T-helper 2 cell treated with Interferon-gamma antibody and Interleukin-4, amounts not matched to agents 5 μg/mL and 100 μg/mL, for 36 hours (primary cell): ENCODE data around the gene MMP17.
"Not testable (repeated sequence)": the region's sequence is repeated elsewhere in the genome, so short reads cannot be mapped to it uniquely, and the experiment has no call there.

Source experiments
- DNase-seq: peaks from one replicate; pipeline ENCODE4 v3.0.0; 2021; ENCODE audit warnings: low spot score
- H3K27ac Mint-ChIP-seq: one replicate; pipeline ENCODE4 v1.8.0; 2021; ENCODE audit warnings: mild to moderate bottlenecking, mixed read lengths
- H3K27me3 Mint-ChIP-seq: one replicate; pipeline ENCODE4 v1.8.0; 2021; ENCODE audit warnings: low read depth, mixed read lengths
- H3K36me3 Mint-ChIP-seq: one replicate; pipeline ENCODE4 v1.8.0; 2021; ENCODE audit warnings: low read depth, mixed read lengths
- H3K4me1 Mint-ChIP-seq: one replicate; pipeline ENCODE4 v1.8.0; 2021; ENCODE audit warnings: low read depth, mixed read lengths
- H3K4me3 Mint-ChIP-seq: one replicate; pipeline ENCODE4 v1.8.0; 2022; ENCODE audit warnings: mild to moderate bottlenecking, moderate library complexity, mixed read lengths
- H3K9me3 Mint-ChIP-seq: one replicate; pipeline ENCODE4 v1.8.0; 2021; ENCODE audit warnings: mixed read lengths

MMP17 gene

DNA sequence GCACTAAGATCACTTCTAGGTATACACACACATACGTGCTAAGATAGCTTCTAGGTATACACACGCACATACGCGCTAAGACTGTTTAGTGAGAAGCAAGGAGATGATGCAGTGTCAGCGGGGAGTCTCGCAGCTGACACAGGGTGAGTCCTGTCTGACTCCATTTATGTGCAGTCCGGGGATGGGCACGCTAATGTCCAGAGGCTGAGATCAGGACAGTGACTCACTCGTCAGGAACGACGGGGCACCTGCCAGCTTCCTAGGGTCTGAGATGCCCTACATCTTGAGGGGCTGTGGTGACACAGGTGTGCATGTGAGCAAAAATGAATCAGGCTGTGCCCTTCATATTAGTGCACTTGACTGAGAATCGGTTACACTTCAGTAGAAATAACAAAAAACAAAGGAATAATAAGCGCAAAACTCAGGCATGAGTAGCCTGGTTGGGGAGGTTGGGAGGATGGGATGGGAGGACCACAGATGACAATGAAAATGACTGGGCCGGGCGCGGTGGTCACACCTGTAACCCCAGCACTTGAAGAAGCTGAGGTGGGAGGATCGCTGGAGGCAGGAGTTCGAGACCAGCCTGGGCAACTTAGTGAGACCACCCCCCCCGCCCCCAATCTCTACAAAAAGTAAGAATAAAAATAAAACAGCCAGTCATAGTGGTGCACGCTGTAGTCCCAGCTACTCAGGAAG is 37.1 kb downstream of the MMP17 start:
- Mint-ChIP-seq H3K4me1 (peaks cover 2% of the 10 kb centered on the region), H3K27me3 (no peaks in the 10 kb centered on the region), H3K36me3 (no peaks in the 10 kb centered on the region), H3K4me3 (no peak overlapping the region), H3K9me3 (no peaks in the 10 kb centered on the region), H3K27ac (no peak overlapping the region)
- no peak for DNase-seq

DNA sequence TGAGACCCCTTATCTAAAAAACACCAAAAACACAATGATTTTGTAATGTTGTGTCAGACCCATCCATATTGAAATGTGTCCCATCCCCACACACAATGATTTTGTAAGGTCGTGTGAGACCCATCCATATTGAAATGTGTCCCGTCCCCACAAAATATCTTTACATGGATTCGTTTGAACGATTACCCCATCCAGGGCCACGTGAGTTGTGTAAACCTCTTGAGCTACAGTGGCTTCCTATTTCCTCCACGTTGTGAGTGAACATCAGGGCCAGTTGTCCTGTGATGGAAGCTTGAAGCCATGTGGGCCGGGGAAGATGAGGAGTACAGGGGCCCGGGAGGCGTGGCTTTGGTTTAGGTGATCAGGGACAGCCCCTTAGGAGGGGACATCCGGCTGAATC is 39.3 kb downstream of the MMP17 start:
- H3K27ac Mint-ChIP-seq, result no peak overlapping the region
- H3K9me3 Mint-ChIP-seq, result no peaks in the 10 kb centered on the region
- H3K4me1 Mint-ChIP-seq, result no peaks in the 10 kb centered on the region
- H3K36me3 Mint-ChIP-seq, result no peaks in the 10 kb centered on the region
- no peaks in the 10 kb centered on the region for H3K27me3 Mint-ChIP-seq
- H3K4me3 Mint-ChIP-seq, result no peak overlapping the region
- DNase-seq, result no peak

DNA sequence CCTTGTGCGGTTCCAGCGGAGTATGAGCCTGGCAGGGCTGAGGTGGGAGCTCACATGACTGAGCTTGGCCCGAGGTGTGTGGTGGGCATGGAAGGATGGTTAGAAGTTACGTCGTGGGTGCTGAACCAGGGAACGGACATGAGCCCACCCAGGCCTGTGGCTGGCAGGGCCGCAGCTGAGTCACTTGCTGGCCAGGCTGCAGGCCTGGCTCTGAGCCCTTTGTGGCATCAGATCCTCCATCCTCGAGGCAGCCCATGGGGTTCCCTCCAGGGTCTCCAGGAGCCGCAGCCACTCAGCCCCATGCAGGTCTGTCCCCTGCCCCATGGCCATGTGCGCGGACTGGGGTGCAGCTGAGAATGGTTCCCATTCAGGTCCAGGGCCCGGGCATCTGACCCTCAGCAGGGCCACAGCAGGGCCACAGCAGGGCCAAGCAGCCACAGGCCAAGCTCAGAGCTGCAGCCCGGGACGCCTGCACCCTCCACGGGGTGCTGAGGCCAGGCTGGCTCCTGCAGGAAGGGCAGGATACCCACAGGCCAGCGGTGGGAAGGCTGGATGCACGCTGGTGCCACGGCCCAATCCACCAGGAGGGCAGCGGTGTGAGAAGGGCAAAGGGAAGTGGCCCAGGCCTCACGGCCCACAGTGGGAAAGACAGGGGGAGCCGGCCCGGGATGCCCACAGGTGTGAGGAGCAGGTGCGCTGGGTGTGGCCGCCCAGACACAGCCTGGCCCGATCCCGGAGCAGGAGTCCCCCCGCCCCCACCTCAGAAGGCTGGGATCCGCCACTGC is 39.9 kb downstream of the MMP17 start:
- H3K4me3 Mint-ChIP-seq, result no peak overlapping the region
- H3K27me3 Mint-ChIP-seq, result no peaks in the 10 kb centered on the region
- no peak for DNase-seq
- no peak overlapping the region for H3K27ac Mint-ChIP-seq
- H3K4me1 Mint-ChIP-seq, result no peaks in the 10 kb centered on the region
- no peaks in the 10 kb centered on the region for H3K9me3 Mint-ChIP-seq
- no peaks in the 10 kb centered on the region for H3K36me3 Mint-ChIP-seq

DNA sequence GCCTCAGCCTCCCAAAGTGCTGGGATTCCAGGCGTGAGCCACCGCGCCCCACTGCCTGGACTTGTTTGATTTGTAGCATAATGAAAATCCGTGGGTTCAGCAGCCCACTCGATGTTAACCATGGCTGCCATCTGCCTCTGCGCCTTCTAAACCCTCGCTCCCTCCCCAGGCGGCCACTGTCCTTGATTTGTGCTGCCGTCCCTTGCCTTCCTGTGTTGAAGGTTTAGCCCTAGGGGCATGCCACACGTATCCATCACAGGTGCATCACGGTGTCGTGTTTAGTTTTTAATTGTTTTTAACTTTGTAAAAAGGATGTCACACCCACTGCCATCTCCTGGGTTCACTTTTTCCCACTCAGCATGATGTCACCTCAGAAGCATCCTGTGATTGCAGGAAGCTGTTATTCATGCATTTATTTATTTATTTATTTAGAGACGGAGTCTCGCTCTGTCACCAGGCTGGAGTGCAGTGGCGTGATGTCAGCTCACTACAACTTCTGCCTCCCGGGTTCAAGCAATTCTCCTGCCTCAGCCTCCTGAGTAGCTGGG is 41.8 kb downstream of the MMP17 start:
- no peak overlapping the region for H3K4me3 Mint-ChIP-seq
- peak overlapping the region; percentile 3 for H3K27ac Mint-ChIP-seq
- H3K4me1 Mint-ChIP-seq, result no peaks in the 10 kb centered on the region
- no peak for DNase-seq
- H3K27me3 Mint-ChIP-seq, result no peaks in the 10 kb centered on the region
- H3K36me3 Mint-ChIP-seq, result no peaks in the 10 kb centered on the region
- H3K9me3 Mint-ChIP-seq, result peaks cover 3% of the 10 kb centered on the region

DNA sequence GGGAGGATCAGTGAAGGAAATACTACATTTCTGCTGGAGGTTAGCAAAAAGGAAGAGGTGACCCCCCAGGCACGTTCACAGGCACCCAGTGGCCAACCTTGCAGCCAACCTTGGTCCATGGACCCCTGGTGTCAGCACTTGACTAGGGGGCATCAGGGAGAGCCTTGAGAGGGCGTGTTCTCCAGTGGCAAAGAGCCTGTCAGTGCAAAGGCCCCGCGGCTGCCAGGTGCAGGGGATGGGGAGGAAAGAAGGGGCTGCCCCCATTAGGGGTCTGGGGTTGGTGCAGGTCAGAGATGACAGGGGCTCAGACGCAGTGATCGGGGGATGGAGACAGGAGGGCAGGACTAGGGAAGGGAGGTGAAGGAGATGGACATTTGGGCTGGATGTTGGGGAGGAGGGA is 43.5 kb downstream of the MMP17 start:
- H3K4me3 Mint-ChIP-seq, result no peak overlapping the region
- no peaks in the 10 kb centered on the region for H3K27me3 Mint-ChIP-seq
- DNase-seq, result no peak
- peaks cover 3% of the 10 kb centered on the region for H3K9me3 Mint-ChIP-seq
- no peaks in the 10 kb centered on the region for H3K36me3 Mint-ChIP-seq
- no peak overlapping the region for H3K27ac Mint-ChIP-seq
- no peaks in the 10 kb centered on the region for H3K4me1 Mint-ChIP-seq

DNA sequence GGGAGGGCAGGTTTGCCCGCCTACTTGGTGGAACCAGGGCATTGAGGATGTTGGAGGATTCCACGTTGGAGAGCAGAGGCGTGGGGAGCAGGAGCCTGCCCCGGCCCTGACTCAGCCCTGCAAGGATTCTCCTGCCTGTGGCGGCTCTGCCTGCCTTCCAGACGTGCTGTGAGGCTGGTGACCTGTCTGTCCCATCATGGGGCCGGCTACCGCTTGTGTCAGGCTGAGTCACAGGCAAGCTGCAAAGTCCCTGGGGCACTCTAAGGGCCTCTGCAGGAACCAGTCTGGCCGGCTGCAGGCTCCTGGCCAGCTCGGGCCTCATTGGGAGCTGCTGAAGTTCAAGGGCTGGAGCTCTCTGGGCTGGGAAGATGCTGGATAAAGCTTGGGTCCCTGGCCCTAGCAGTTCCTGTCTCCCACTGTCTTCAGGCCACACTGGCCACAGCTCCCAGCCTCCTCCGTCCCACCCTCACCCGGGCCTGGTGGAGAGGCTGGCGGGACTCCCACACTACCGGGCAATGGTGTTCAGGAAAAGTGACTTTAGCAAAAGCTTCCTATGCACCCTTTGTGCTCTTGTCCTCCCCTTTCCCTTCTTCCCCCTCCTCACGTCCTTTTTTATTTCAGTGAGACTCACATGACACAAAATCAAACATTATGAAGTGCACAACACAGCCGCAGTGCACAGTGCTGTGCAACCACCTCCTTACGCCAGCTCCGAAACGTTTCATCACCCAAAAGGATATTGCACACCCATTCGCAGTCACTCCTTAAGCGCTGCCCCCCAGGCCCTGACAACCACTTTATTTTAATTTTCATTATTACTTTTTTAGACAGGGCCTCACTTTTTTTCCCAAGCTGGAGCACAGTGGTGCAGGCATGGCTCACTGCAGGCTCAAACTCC is 44.2 kb downstream of the MMP17 start:
- peaks cover 3% of the 10 kb centered on the region for H3K9me3 Mint-ChIP-seq
- no peaks in the 10 kb centered on the region for H3K27me3 Mint-ChIP-seq
- no peak overlapping the region for H3K27ac Mint-ChIP-seq
- H3K4me1 Mint-ChIP-seq, result no peaks in the 10 kb centered on the region
- H3K36me3 Mint-ChIP-seq, result no peaks in the 10 kb centered on the region
- DNase-seq, result no peak
- H3K4me3 Mint-ChIP-seq, result no peak overlapping the region

DNA sequence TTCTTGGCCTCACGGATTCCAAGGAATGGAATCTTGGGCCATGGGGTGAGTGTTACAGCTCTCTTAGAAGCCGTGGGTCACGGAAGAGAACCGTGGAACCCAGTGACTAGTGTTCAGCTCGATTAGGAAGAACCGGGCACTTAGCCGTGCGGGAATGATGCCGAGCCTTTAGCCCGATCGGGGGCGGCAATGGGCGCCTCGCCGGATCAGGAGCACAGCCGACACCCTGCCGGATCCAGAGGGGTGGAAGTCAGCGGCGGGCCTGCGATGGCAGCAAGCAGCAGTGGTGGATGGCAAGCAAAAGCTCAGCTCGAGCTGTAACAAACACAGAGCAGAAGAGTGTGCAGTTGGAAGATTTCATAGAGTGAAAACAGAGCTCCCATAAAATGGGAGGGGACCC is 45.1 kb downstream of the MMP17 start:
- H3K4me1 Mint-ChIP-seq, result no peaks in the 10 kb centered on the region
- peaks cover 3% of the 10 kb centered on the region for H3K27me3 Mint-ChIP-seq
- H3K4me3 Mint-ChIP-seq, result no peak overlapping the region
- H3K36me3 Mint-ChIP-seq, result no peaks in the 10 kb centered on the region
- H3K27ac Mint-ChIP-seq, result no peak overlapping the region
- peaks cover 3% of the 10 kb centered on the region for H3K9me3 Mint-ChIP-seq
- DNase-seq, result no peak

DNA sequence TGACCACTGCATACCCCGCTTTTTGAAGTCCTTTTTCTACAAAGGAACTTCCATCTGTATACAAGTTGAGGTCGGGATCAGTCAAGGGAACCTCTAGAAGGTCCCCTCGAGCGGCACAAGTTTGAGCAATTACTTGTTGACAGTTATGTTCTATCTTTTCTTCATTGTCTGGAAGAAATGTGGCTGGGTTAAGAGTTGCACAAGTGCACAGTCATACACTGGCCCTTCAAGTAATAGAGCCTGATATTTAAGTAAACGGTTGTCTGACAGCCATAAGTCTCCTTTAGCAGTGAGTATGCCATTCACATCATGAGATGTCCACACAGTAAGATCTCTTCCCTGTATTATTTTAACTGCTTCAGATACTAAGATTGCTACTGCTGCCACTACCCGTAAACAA is 46.8 kb downstream of the MMP17 start:
- not testable (repeated sequence) for H3K36me3 Mint-ChIP-seq, H3K9me3 Mint-ChIP-seq, H3K27ac Mint-ChIP-seq, H3K27me3 Mint-ChIP-seq, DNase-seq, H3K4me3 Mint-ChIP-seq, H3K4me1 Mint-ChIP-seq

DNA sequence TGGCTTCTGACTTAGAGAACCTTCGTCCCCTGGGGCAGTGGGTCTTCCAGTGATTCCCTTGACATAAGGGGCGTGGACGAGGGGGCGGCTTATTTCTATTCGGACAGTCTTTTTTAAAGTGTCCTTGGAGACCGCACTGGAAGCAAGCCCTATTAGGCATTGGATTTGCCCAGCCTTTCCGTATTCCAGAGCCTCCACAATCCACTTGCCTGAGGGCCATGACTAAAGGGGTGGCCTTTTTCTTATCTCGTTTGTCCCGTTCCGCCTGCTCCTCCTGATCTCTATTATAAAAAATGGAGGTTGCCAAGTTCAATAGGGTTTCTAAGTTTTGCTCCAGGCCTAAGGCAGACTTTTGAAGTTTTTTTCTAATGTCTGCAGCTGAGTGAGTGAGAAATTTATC is 49.0 kb downstream of the MMP17 start:
- H3K4me3 Mint-ChIP-seq, H3K27ac Mint-ChIP-seq, H3K9me3 Mint-ChIP-seq, H3K36me3 Mint-ChIP-seq, DNase-seq, H3K27me3 Mint-ChIP-seq, H3K4me1 Mint-ChIP-seq: not testable (repeated sequence)

DNA sequence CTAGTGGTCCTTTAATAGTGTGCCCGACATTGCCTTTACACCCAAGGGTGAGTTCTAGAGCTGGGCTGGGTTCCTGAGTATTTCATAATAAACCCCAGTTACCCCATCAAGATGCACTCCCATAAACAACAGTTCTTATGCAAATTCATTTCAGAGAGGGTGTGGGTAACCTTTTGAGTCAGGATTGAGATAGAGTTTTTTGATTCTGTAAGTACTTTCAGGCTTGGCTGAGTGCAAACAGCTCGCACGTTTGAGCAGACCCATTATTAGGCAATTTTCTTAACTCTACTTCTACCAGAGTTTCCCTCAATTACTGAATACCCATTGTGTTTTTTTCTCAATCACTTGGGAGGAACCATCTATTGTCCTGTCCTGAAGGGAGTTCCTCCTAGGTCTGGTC is 50.2 kb downstream of the MMP17 start:
- DNase-seq, H3K36me3 Mint-ChIP-seq, H3K27me3 Mint-ChIP-seq, H3K4me1 Mint-ChIP-seq, H3K4me3 Mint-ChIP-seq, H3K27ac Mint-ChIP-seq, H3K9me3 Mint-ChIP-seq: not testable (repeated sequence)

DNA sequence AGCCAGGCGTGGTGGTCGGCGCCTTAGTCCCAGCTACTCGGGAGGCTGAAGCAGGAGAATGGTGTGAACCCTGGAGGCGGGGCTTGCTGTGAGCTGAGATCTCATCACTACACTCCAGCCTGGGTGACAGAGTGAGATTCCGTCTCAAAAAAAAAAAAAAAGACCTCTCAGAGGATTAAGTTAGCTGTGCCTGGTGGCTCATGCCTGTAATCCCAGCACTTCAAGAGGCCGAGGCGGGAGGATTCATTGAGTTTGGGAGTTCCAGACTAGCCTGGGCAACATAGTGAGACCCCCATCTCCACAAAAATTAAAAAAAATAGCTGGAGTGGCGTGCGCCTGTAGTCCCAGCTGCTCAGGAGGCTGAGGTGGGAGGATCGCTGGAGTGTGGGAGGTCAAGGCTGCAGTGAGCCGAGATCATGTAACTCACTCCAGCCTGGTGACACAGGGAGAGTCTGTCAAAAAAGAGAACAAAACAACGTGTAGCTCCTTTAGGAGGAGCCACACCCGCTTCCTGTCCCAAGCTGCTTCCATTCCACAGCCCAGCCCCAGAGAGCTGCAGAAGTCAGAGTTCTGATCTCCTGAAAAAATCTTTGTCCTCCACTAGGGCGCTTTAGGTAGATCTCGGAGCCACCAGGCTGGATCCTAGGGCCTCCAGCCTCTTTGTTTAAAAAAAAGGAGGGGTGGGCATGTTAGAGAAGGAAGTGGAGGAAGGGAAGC is 54.8 kb downstream of the MMP17 start:
- no peak for DNase-seq
- Mint-ChIP-seq H3K4me1 (no peaks in the 10 kb centered on the region), H3K36me3 (no peaks in the 10 kb centered on the region), H3K27me3 (peaks cover 2% of the 10 kb centered on the region), H3K27ac (no peak overlapping the region), H3K9me3 (peaks cover 6% of the 10 kb centered on the region), H3K4me3 (no peak overlapping the region)

DNA sequence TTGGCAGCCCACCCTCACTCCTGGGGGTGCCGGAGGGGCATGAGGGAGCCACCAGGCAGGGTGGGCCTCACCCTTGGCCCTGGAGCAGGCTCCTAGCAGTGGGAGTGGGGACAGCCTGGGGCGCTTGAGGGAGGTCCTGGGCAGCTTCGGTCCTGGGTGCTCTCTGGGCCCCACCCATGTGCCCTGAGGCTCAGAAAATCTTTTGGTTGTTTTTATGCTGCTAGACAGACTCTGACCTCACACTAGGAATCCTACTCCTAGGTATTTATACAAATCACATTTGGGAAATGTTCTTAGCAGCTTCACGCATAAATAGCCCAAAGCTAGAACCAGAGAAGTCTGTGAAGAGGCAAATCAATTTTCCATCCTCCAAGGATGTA is 55.3 kb downstream of the MMP17 start:
- DNase-seq, result no peak
- Mint-ChIP-seq H3K4me1 (no peaks in the 10 kb centered on the region), H3K36me3 (no peaks in the 10 kb centered on the region), H3K9me3 (peaks cover 6% of the 10 kb centered on the region), H3K27me3 (peaks cover 3% of the 10 kb centered on the region), H3K27ac (no peak overlapping the region), H3K4me3 (no peak overlapping the region)

DNA sequence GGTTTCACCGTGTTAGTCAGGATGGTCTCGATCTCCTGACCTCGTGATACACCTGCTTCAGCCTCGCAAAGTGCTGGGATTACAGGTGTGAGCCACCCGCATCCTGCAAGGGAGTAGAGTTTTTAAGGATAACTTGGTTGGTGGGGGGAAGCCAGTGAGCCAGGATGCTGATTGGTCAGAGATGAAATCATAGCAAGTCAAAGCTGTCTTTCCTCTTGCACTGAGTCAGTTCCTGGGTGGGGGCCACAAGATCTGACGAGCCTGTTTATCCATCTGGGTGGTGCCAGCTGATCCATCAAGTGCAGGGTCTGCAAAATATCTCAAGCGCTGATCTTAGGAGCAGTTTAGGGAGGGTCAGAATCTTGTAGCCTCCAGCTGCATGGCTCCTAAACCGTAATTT is 56.9 kb downstream of the MMP17 start:
- not testable (repeated sequence) for H3K27me3 Mint-ChIP-seq, H3K27ac Mint-ChIP-seq, H3K4me3 Mint-ChIP-seq, H3K9me3 Mint-ChIP-seq, H3K36me3 Mint-ChIP-seq, H3K4me1 Mint-ChIP-seq, DNase-seq
